Breast epithelium (tissue), 4 donors: ENCODE measurements around the gene P2RY11. TPM values are rescaled to one million over a fixed set of nuclear protein-coding genes. Genes with fewer than 3 reads are reported as not detected.

Experiments used
- DNase-seq, 2 donors: peaks; one replicate each; pipeline ENCODE4 v3.0.0-alpha.2; 2019; ENCODE audit warnings: low spot score in 2 of 2
- H3K27ac ChIP-seq, 2 donors: fragments of 200-600 bp; sonication (generic) in 1 of 2; one replicate each; pipeline ENCODE4 v1.5.1; 2016 to 2019; ENCODE audit warnings: mild to moderate bottlenecking in 1 of 2
- H3K27me3 ChIP-seq, 2 donors: fragments of 200-600 bp; sonication (generic) in 1 of 2; one replicate each; pipeline versions ENCODE4 v1.5.1 to v1.6.0; 2017 to 2019; ENCODE audit warnings: control low read depth in 1 of 2, mild to moderate bottlenecking in 1 of 2
- H3K36me3 ChIP-seq: fragments of 200-600 bp; one replicate; pipeline ENCODE4 v1.5.1; 2019
- H3K4me1 ChIP-seq, 2 donors: fragments of 200-600 bp; sonication (generic); one replicate each; pipeline ENCODE4 v1.5.1; 2016 to 2019; ENCODE audit warnings: control low read depth in 1 of 2
- H3K4me3 ChIP-seq, 3 donors: fragments of 200-600 bp; sonication (generic); 1 replicate in 2 of 3; 2 replicates in 1 of 3; pipeline ENCODE4 v1.5.1; 2016 to 2019; ENCODE audit warnings: mild to moderate bottlenecking in 3 of 3, moderate library complexity in 2 of 3
- H3K9me3 ChIP-seq, 2 donors: fragments of 200-600 bp; sonication (generic) in 1 of 2; one replicate each; pipeline ENCODE4 v1.5.1; 2016 to 2019; ENCODE audit warnings: control low read depth in 1 of 2
- POLR2A ChIP-seq: fragments of 450-650 bp; IDR thresholded peaks from one replicate; pipeline ENCODE4 v1.6.1; 2016; ENCODE audit warnings: antibody characterized with exemption, mild to moderate bottlenecking, moderate library complexity
- POLR2AphosphoS5 ChIP-seq, 3 donors: sonication (generic); formaldehyde crosslinking; IDR thresholded peaks; one replicate each; pipeline ENCODE4 v1.6.1; 2017; ENCODE audit warnings: antibody characterized with exemption in 3 of 3
- intact Hi-C: fragments of 100-400 bp; cut with DNase I; formaldehyde crosslinking; loops from one replicate; pipeline ENCODE4 v1.15.1; 2023; ENCODE audit warnings: low total_unique reads
- total RNA-seq, 3 donors: library from RNA; depleted of rRNA; stranded (reverse); fragments of >200 nt; gene quantifications; one replicate each; pipeline ENCODE4 v1.1.0, GENCODE V29; 2016
- TF ChIP-seq, protein P1 (sequence below), 3 donors: fragments of 450-650 bp; IDR thresholded peaks; one replicate each; pipeline ENCODE4 v1.5.1; 2016 to 2017; ENCODE audit warnings: antibody characterized with exemption in 3 of 3, mild to moderate bottlenecking in 3 of 3, moderate library complexity in 3 of 3

Gene P2RY11
- total RNA-seq, 3 donors from 2014 or later = 4.0 to 7.2 (median 4.3) TPM

DNA sequence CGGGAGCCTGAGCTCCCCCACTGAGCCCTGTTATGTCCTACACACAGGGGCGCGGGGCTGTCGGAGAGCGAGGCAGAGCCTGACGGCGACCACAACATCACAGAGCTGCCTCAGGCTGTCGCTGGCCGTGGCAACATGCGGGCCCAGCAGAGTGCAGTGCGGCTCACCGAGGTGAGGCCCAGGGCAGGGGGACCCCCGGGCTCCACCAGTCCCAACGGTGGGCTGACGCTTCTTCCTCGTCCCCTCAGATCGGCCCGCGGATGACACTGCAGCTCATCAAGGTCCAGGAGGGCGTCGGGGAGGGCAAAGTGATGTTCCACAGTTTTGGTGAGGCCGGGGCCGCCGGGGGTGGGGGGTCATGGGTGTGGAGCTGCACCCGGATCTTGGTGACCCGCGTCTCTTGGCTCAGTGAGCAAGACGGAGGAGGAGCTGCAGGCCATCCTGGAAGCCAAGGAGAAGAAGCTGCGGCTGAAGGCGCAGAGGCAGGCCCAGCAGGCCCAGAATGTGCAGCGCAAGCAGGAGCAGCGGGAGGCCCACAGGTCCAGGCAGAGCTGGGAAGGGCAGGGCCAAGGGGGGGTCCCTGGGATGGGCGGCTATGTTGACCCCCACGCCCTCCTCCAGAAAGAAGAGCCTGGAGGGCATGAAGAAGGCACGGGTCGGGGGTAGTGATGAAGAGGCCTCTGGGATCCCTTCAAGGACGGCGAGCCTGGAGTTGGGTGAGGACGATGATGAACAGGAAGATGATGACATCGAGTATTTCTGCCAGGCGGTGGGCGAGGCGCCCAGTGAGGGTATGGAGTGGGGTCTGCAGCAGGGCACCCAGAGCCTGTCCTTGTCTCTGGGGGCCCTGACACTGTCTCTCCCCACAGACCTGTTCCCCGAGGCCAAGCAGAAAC, 1.2 kb upstream of the P2RY11 start:
- DNase-seq = no peak
- H3K27ac ChIP-seq = no peak overlapping the region

GRCh38 chr19:10110972-10111317, 548 bp upstream of the P2RY11 start:
- no peak for DNase-seq
- H3K27me3 ChIP-seq = no peaks in the 10 kb centered on the region
- TF ChIP-seq, protein P1, sequence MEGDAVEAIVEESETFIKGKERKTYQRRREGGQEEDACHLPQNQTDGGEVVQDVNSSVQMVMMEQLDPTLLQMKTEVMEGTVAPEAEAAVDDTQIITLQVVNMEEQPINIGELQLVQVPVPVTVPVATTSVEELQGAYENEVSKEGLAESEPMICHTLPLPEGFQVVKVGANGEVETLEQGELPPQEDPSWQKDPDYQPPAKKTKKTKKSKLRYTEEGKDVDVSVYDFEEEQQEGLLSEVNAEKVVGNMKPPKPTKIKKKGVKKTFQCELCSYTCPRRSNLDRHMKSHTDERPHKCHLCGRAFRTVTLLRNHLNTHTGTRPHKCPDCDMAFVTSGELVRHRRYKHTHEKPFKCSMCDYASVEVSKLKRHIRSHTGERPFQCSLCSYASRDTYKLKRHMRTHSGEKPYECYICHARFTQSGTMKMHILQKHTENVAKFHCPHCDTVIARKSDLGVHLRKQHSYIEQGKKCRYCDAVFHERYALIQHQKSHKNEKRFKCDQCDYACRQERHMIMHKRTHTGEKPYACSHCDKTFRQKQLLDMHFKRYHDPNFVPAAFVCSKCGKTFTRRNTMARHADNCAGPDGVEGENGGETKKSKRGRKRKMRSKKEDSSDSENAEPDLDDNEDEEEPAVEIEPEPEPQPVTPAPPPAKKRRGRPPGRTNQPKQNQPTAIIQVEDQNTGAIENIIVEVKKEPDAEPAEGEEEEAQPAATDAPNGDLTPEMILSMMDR (IDR thresholded peaks at IDR 0.05) = no peak
- TF ChIP-seq POLR2AphosphoS5 (IDR thresholded peaks at IDR 0.05) (no peak), POLR2A (no peak)
- peaks cover 0 to 8% of the 10 kb centered on the region in 2 donors for H3K4me1 ChIP-seq
- H3K27ac ChIP-seq = no peak overlapping the region
- H3K36me3 ChIP-seq = no peaks in the 10 kb centered on the region
- H3K4me3 ChIP-seq = no peak overlapping the region
- H3K9me3 ChIP-seq = no peaks in the 10 kb centered on the region
- intact Hi-C loops = loop anchor here (10.0 kb wide), 1 partner anchor 124 kb away; the partner anchor contains the start of gene S1PR2

More for the DNA sequence above, 1.2 kb upstream of the P2RY11 start:
- no peaks in the 10 kb centered on the region for H3K9me3 ChIP-seq
- H3K4me3 ChIP-seq = no peak overlapping the region
- no peaks in the 10 kb centered on the region for H3K27me3 ChIP-seq
- TF ChIP-seq, protein P1 (IDR thresholded peaks at IDR 0.05) = no peak
- no peak for TF ChIP-seq POLR2A
- no peak for TF ChIP-seq POLR2AphosphoS5 (IDR thresholded peaks at IDR 0.05)
- H3K4me1 ChIP-seq = peaks cover 0 to 8% of the 10 kb centered on the region in 2 donors
- no peaks in the 10 kb centered on the region for H3K36me3 ChIP-seq
- intact Hi-C loops = loop anchor here (10.0 kb wide), 1 partner anchor 124 kb away; the partner anchor contains the start of gene S1PR2

DNA sequence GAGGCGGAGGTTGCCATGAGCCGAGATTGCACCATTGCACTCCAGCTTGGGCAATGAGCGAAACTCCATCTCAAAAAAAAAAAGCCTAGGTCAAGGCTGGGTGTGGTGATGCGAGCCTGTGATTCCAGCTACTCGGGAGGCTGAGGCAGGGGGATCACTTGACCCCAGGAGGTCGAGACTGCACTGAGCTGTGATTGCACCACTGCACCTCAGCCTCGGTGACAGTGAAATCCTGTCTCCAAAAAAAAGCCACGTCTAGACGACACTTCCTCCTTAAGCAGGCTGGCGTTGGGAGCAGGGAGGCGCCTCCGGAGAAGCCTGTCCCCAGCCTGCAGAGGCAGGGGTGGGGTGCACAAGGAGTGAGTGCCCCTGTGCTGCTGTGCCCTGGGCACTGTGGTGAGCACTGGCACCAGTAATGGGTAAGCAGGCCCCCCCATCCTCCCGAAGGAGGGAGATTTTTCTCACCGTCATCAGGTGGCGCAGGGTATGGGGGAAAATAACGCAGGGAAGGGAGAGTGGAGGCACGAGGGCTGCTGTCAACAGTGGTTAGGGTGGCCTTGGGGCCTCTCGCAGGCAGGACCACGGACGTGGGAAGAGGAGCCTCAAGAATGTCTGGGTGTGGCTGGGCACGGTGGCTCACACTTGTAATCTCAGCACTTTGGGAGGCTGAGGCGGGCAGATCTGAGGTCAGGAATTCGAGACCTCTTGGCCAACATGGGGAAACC, 706 bp downstream of the P2RY11 start:
- TF ChIP-seq POLR2AphosphoS5 (IDR thresholded peaks at IDR 0.05) (no peak), POLR2A (no peak)
- TF ChIP-seq, protein P1 (IDR thresholded peaks at IDR 0.05) = no peak
- Histone ChIP-seq H3K27ac (no peak overlapping the region), H3K27me3 (no peaks in the 10 kb centered on the region), H3K36me3 (no peaks in the 10 kb centered on the region), H3K4me3 (no peak overlapping the region), H3K9me3 (no peaks in the 10 kb centered on the region), H3K4me1 (peaks cover 0 to 2% of the 10 kb centered on the region in 2 donors)
- intact Hi-C loops = loop anchor here (10.0 kb wide), 1 partner anchor 123 kb away; the partner anchor contains the start of gene S1PR2
- no peak for DNase-seq

DNA sequence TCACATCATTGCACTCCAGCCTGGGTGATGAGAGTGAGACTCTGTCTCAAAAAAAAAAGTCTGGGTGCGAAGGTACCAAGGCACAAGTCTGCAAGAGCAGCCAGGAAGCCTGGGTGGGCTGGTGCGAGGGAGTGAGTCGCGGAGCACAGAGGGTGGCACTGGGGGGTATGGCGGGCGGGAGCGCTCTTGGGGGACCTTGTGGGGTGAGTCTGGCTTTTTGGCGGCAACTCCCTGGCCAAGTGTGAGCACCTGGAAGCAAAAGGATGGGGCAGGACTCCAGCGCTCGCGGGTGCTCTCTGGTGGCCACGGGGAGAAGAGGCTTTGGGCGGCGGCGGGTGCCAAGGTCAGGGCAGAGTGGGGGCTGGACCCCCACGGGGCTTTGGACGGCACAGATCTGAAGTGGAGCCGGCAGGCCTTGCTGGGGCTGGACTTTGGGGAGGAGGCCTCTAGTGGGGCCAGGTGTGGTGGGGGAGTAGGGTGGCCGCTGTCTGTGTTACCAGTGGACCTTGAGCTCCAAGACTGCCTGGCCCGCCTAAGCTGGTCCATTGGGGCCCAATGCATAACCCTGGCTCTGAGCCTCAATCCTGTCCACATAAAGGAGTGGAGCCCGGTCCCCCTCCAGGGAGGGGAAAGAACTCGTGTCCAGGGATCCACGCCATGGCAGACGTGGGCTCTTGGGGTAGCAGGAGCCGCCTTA, 1.6 kb downstream of the P2RY11 start:
- Histone ChIP-seq H3K27ac (peak overlapping the region in 1 of 2 donors; percentile 32), H3K9me3 (no peaks in the 10 kb centered on the region), H3K27me3 (no peaks in the 10 kb centered on the region), H3K36me3 (no peaks in the 10 kb centered on the region), H3K4me1 (no peaks in the 10 kb centered on the region), H3K4me3 (no peak overlapping the region)
- no peak for DNase-seq
- TF ChIP-seq, protein P1 (IDR thresholded peaks at IDR 0.05) = peak in 2 of 3 donors; percentile 34 to 51
- TF ChIP-seq POLR2A (no peak), POLR2AphosphoS5 (IDR thresholded peaks at IDR 0.05) (no peak)
- intact Hi-C loops = loop anchor here (10.0 kb wide), 1 partner anchor 122 kb away; the partner anchor contains the start of gene S1PR2
